ENCODE data around the gene ANKRD12.
"Not testable (repeated sequence)": the region's sequence is repeated elsewhere in the genome, so short reads cannot be mapped to it uniquely, and the experiment has no call there.

The ANKRD12 gene

GRCh38 chr18:9226463-9226862 is 89.9 kb downstream of the ANKRD12 start:
- in situ Hi-C loops (cut with MboI; ENCODE audit: low sequenced_read_pairs): no loop called here

- in situ Hi-C loops (cut with MboI; ENCODE audit: low sequenced_read_pairs): no loop called here
Observed at GRCh38 chr18:9231852-9232486, 95.4 kb downstream of the ANKRD12 start.

- in situ Hi-C loops (cut with MboI; ENCODE audit: low sequenced_read_pairs): no loop called here
Observed at GRCh38 chr18:9232977-9233376, 96.4 kb downstream of the ANKRD12 start.

GRCh38 chr18:9233771-9234440 is 97.3 kb downstream of the ANKRD12 start:
- in situ Hi-C loops (cut with MboI; ENCODE audit: low sequenced_read_pairs): no loop called here

GRCh38 chr18:9234528-9234927 is 97.9 kb downstream of the ANKRD12 start:
- in situ Hi-C loops (cut with MboI; ENCODE audit: low sequenced_read_pairs): no loop called here

GRCh38 chr18:9237981-9238380 is 101.4 kb downstream of the ANKRD12 start:
- in situ Hi-C loops (cut with MboI; ENCODE audit: low sequenced_read_pairs): no loop called here

GRCh38 chr18:9239720-9240119 is 103.1 kb downstream of the ANKRD12 start:
- in situ Hi-C loops (cut with MboI; ENCODE audit: low sequenced_read_pairs): no loop called here

- in situ Hi-C loops (cut with MboI; ENCODE audit: low sequenced_read_pairs): no loop called here
Observed at GRCh38 chr18:9240270-9240669, 103.7 kb downstream of the ANKRD12 start.

GRCh38 chr18:9243029-9243428 is 106.4 kb downstream of the ANKRD12 start:
- in situ Hi-C loops (cut with MboI; ENCODE audit: low sequenced_read_pairs): no loop called here

GRCh38 chr18:9244376-9244775 is 107.8 kb downstream of the ANKRD12 start:
- in situ Hi-C loops (cut with MboI; ENCODE audit: low sequenced_read_pairs): no loop called here

GRCh38 chr18:9248661-9249060 is 112.1 kb downstream of the ANKRD12 start:
- in situ Hi-C loops (cut with MboI; ENCODE audit: low sequenced_read_pairs): no loop called here

- in situ Hi-C loops (cut with MboI; ENCODE audit: low sequenced_read_pairs): no loop called here
Observed at GRCh38 chr18:9249254-9249653, 112.7 kb downstream of the ANKRD12 start.

- in situ Hi-C loops (cut with MboI; ENCODE audit: low sequenced_read_pairs): no loop called here
Observed at GRCh38 chr18:9259173-9259572, 122.6 kb downstream of the ANKRD12 start.

GRCh38 chr18:9260388-9261380 is 124.1 kb downstream of the ANKRD12 start:
- in situ Hi-C loops (cut with MboI; ENCODE audit: low sequenced_read_pairs): no loop called here

GRCh38 chr18:9263264-9263663 is 126.7 kb downstream of the ANKRD12 start:
- in situ Hi-C loops (cut with MboI; ENCODE audit: low sequenced_read_pairs): no loop called here

GRCh38 chr18:9264797-9265196 is 128.2 kb downstream of the ANKRD12 start:
- in situ Hi-C loops (cut with MboI; ENCODE audit: low sequenced_read_pairs): not testable (repeated sequence)

- in situ Hi-C loops (cut with MboI; ENCODE audit: low sequenced_read_pairs): no loop called here
Observed at GRCh38 chr18:9273221-9273620, 136.6 kb downstream of the ANKRD12 start.

- in situ Hi-C loops (cut with MboI; ENCODE audit: low sequenced_read_pairs): no loop called here
Observed at GRCh38 chr18:9275890-9276289, 139.3 kb downstream of the ANKRD12 start.

GRCh38 chr18:9278028-9278427 is 141.4 kb downstream of the ANKRD12 start:
- in situ Hi-C loops (cut with MboI; ENCODE audit: low sequenced_read_pairs): no loop called here

- in situ Hi-C loops (cut with MboI; ENCODE audit: low sequenced_read_pairs): no loop called here
Observed at GRCh38 chr18:9280849-9281248, 144.3 kb downstream of the ANKRD12 start.

GRCh38 chr18:9281780-9282179 is 145.2 kb downstream of the ANKRD12 start:
- in situ Hi-C loops (cut with MboI; ENCODE audit: low sequenced_read_pairs): no loop called here

- in situ Hi-C loops (cut with MboI; ENCODE audit: low sequenced_read_pairs): no loop called here
Observed at GRCh38 chr18:9283791-9284190, 147.2 kb downstream of the ANKRD12 start.

All from HL-60/S4 (cell line).